NCI-H1694 (cell line): ENCODE data around the gene RWDD2A.
"Not testable (repeated sequence)": the region's sequence is repeated elsewhere in the genome, so short reads cannot be mapped to it uniquely, and the experiment has no call there.

Source experiments
- DNase-seq: peaks from one replicate; lab custom pipeline; 2025; lab: John Stamatoyannopoulos, UW

RWDD2A gene

GRCh38 chr6:83192871-83193746 lies at the start of gene RWDD2A, which contains the start of gene PGM3:
RWDD2A (plus strand) TSS chr6:83193357; CDS start chr6:83194452, 1,095 bp downstream.
PGM3 (minus strand) TSS chr6:83193265; CDS start chr6:83191012, 2,253 bp downstream.
- peak; percentile 15 for DNase-seq

- no peak for DNase-seq
Observed at GRCh38 chr6:83151114-83151513, 42.0 kb upstream of the RWDD2A start.

- DNase-seq, result no peak
Observed at GRCh38 chr6:83152913-83153312, 40.2 kb upstream of the RWDD2A start.

GRCh38 chr6:83153883-83154521 lies 39.2 kb upstream of the RWDD2A start:
- no peak for DNase-seq

GRCh38 chr6:83155794-83156193 lies 37.4 kb upstream of the RWDD2A start:
- no peak for DNase-seq

GRCh38 chr6:83160167-83160566 lies 33.0 kb upstream of the RWDD2A start:
- no peak for DNase-seq

GRCh38 chr6:83167726-83168278 lies 25.4 kb upstream of the RWDD2A start:
- no peak for DNase-seq

GRCh38 chr6:83168556-83168955 lies 24.6 kb upstream of the RWDD2A start:
- DNase-seq, result no peak

GRCh38 chr6:83169106-83169505 lies 24.1 kb upstream of the RWDD2A start:
- no peak for DNase-seq

GRCh38 chr6:83169511-83169910 lies 23.6 kb upstream of the RWDD2A start:
- no peak for DNase-seq

- DNase-seq, result no peak
Observed at GRCh38 chr6:83176246-83176645, 16.9 kb upstream of the RWDD2A start.

GRCh38 chr6:83180426-83180950 lies 12.7 kb upstream of the RWDD2A start:
- no peak for DNase-seq

- DNase-seq, result no peak
Observed at GRCh38 chr6:83182114-83182513, 11.0 kb upstream of the RWDD2A start.

- no peak for DNase-seq
Observed at GRCh38 chr6:83183082-83183828, 9.9 kb upstream of the RWDD2A start.

GRCh38 chr6:83185096-83185495 lies 8.1 kb upstream of the RWDD2A start:
- DNase-seq, result no peak

- no peak for DNase-seq
Observed at GRCh38 chr6:83188501-83188900, 4.7 kb upstream of the RWDD2A start.

- no peak for DNase-seq
Observed at GRCh38 chr6:83190626-83191025, 2.5 kb upstream of the RWDD2A start.

GRCh38 chr6:83191974-83192373 lies 1.2 kb upstream of the RWDD2A start:
- not testable (repeated sequence) for DNase-seq

- no peak for DNase-seq
Observed at GRCh38 chr6:83192456-83192855, 701 bp upstream of the RWDD2A start.

GRCh38 chr6:83193747-83194566 lies 800 bp downstream of the RWDD2A start:
- DNase-seq, result no peak
